Measurements from ENCODE around the gene PLEKHG3.
A peak's percentile ranks its signal among the peaks of the same experiment; 100 is the strongest.

DNA sequence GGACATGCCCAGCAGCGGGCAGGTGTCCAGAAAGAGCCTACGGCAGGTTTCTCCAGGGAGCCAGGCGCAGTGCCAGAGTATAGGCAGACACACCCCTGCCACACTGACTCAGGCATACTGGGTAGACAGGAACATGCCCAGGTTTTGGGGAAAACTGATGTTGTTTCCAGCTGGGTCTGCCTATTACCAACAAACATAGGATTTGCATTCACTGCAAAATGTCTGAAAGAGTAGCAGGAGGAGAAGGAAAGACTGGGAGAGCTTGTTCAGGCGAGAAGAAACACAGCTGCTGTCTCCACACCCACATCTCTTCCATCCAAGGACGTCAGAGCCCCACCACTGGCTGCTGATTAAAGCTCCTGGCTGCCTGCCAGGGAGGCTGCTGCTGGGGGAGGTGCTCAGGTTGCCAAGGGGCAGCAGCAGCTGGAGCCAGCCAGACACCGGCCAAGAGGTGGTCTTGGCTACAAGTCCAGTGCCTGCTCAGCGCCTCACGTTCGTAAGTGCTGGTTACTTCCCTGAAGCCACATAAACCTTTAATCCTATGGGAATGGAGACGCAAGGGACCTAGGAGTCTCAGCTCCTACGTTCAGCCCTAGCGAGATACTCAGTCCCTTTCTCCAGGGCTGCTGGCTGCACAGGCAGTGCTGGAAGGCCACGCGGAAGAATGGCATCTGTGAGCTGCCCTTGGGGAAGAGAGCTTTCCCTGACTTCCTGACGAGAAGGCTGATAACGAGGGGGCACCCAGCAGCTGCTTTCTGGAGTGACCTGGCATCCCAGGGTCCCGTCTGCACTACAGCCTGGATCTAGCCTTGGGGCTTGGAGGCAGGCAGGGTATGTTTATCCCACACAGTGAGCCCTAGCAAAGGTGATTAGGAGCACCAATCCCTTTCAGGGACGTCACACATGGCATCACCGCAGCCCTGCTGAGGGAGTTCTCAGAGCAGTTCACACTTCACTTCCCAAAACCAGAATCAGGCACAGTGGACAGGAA is 58.1 kb downstream of the PLEKHG3 start:
- TF ChIP-seq, protein P1, sequence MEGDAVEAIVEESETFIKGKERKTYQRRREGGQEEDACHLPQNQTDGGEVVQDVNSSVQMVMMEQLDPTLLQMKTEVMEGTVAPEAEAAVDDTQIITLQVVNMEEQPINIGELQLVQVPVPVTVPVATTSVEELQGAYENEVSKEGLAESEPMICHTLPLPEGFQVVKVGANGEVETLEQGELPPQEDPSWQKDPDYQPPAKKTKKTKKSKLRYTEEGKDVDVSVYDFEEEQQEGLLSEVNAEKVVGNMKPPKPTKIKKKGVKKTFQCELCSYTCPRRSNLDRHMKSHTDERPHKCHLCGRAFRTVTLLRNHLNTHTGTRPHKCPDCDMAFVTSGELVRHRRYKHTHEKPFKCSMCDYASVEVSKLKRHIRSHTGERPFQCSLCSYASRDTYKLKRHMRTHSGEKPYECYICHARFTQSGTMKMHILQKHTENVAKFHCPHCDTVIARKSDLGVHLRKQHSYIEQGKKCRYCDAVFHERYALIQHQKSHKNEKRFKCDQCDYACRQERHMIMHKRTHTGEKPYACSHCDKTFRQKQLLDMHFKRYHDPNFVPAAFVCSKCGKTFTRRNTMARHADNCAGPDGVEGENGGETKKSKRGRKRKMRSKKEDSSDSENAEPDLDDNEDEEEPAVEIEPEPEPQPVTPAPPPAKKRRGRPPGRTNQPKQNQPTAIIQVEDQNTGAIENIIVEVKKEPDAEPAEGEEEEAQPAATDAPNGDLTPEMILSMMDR (conservative IDR thresholded peaks at IDR 0.05) = peak; percentile 39
- TF ChIP-seq ZFX (IDR thresholded peaks at IDR 0.05) = no peak

Data from C4-2B (cell line).